HFF-Myc (cell line): ENCODE measurements around the gene CX3CL1.
"Not testable (repeated sequence)": the region's sequence is repeated elsewhere in the genome, so short reads cannot be mapped to it uniquely, and the experiment has no call there.

Experiments used
- DNase-seq: peaks from one replicate; pipeline ENCODE4 v3.0.0-alpha.2; 2011; ENCODE audit warnings: low read depth; ENCODE audit errors: extremely low read depth
- H3K4me3 ChIP-seq: replicated peaks from 2 replicates; pipeline ENCODE4 v1.5.1; 2011; ENCODE audit warnings: low read depth, mild to moderate bottlenecking, control low read depth, low read length
- CTCF ChIP-seq: IDR thresholded peaks from 2 replicates; pipeline ENCODE4 v1.5.1; 2012; ENCODE audit warnings: mild to moderate bottlenecking, low read depth, low read length, control low read depth; ENCODE audit errors: missing control alignments

The CX3CL1 gene

GRCh38 chr16:57396786-57397185, 24.5 kb downstream of the CX3CL1 start:
- no peak for DNase-seq
- no peak overlapping the region for H3K4me3 ChIP-seq
- TF ChIP-seq CTCF: no peak

- not testable (repeated sequence) for DNase-seq, H3K4me3 ChIP-seq
These were observed 25.2 kb downstream of the CX3CL1 start for GRCh38 chr16:57397493-57397892.

GRCh38 chr16:57401943-57402640, 29.8 kb downstream of the CX3CL1 start:
- no peak overlapping the region for H3K4me3 ChIP-seq
- no peak for DNase-seq
- TF ChIP-seq CTCF: no peak

GRCh38 chr16:57403965-57404817, 31.9 kb downstream of the CX3CL1 start, which contains the start of gene CCL17:
TSS of gene CCL17 (plus strand) at chr16:57404767. CDS start at chr16:57413933, 9,166 bp downstream.
- no peak within 1 kb of the TSS for H3K4me3 ChIP-seq
- DNase-seq: no peak
- TF ChIP-seq CTCF: no peak

- no peak for TF ChIP-seq CTCF
- H3K4me3 ChIP-seq: no peak overlapping the region
- no peak for DNase-seq
These were observed 32.8 kb downstream of the CX3CL1 start for GRCh38 chr16:57405097-57405496.

GRCh38 chr16:57406881-57407280, 34.6 kb downstream of the CX3CL1 start:
- TF ChIP-seq CTCF: no peak
- DNase-seq: no peak
- H3K4me3 ChIP-seq: no peak overlapping the region
